Suppressor macrophage treated with lipopolysaccharide for 1 hour (primary cell): ENCODE measurements around the gene WNT11.

Source experiments
- DNase-seq, 3 donors: peaks; one replicate each; pipeline ENCODE4 v3.0.0-alpha.2; 2020 to 2022

The WNT11 gene

DNA sequence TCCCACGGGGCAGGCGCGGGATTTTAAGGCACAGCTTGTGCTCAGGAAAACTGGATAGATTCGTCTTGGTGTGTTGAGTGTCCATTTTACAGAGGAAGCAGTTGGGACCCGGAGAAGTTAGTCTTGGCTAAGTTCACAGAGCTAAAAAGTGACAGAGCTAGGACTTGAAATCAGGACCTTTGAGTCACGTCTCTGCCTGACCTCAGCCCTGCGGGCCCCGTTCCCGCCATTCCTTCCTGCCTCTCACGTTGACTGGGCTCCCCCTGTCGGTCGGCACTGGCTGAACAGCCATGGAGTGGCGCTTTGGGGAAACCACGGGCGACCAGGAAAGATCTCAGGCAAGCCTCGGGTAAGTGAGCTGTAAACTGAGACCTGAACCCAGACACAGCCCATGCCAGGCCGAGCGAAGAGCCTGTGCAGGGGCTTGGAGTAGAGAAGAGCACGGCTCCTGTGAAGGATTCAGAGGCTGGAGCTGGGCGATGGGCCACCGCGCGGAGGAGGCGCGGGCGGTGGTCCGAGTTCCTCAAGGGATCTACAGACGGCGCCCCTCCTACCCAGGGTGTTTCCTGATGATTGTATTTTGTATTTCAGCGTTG lies 54.1 kb downstream of the WNT11 start:
- DNase-seq: peak; percentile 91 to 95 (median 94)

DNA sequence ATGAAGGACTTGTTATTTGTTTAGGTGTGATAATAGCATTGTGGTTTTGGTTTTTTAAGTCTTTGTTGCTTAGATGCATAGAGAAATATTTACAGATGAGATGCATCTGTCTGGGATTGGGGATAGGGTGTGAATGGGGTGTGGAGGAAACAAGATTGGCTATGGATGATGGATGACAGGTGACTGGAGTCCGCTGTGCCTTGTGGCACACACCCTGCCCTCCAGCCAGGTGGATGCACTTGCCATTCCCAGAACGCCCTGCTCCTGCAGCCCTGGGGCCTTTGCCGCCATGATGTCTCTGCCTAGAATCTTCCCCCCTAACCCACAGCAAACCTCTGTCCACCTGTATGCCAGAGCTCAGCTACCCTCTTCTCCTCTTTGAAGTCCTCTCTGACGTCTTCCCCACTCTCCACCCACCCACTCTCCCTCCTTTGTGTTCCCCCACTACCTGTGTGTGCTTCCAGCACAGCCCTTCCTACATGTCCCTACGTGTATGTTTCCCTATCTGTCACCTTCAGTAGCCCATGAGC lies 54.7 kb downstream of the WNT11 start:
- DNase-seq: no peak

DNA sequence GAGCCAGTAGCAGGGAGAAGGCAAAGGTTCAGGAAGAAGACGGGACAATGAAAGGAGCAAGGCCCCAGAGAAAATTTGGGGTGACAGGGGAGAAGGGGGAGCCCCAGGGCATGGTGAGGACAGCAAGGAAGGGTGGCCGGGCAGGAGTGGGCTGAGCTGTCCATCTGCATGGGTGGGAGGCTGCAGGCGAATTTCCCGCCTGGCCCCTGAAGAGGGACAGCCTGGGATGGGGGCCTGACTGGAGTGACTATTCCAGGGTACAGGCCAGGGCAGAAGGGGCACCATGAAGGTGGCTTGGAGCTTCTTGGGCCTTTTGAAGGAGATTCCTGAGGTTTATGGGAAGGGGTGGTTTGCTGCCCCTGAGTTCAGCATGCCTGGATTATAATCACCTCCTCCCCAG lies 56.2 kb downstream of the WNT11 start:
- no peak for DNase-seq

DNA sequence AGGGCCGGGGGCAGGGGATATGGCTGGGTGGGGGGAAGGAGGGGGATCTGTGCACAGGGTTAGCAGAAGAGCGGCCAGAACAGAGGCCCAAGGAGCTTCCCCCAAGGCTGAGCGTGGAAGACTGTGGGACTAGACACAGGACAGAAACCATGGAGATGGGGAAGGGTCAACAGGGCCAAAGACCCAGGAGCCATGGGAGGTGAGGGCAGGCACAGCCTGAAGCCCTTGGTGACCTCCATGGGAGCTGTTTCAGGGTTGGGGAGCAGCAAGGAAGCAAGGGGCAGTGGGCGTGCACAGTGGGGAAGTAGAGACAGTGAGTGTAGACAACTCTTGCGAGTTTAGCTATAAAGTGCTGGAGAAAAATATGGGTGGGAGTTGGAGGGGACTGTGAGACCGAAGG lies 56.6 kb downstream of the WNT11 start:
- DNase-seq: no peak

DNA sequence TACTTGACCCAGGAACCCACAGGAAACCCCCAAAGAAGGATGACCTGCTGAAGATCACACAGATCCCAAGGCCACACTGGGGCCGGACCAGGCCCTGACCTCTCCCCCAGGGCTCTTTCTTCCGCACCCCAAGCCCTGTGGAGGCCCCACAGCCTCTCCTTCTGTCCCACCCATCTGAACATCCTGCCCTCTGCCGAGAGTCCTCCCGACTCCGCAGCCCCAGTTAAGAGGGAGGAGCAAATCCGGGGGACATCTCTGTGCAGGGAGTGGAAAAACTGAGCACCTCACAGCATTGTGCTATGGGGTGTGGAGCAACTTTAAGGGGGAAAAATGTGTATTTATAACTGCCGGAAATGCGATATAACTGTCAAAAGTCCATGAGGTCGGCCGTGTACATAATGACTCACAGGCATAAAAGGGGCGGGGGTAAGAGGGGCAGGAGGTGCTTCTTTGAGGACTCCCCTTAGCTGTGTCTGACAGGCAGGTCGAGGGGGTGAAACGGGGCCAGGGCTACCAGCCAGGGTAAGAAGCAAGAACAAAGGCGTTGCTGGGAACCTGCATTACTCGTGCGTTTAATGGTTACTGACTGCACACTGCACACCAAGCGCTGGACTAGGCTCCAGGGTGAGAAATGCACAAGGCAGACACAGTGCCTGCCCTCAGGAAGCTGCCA lies 57.2 kb downstream of the WNT11 start:
- no peak for DNase-seq

DNA sequence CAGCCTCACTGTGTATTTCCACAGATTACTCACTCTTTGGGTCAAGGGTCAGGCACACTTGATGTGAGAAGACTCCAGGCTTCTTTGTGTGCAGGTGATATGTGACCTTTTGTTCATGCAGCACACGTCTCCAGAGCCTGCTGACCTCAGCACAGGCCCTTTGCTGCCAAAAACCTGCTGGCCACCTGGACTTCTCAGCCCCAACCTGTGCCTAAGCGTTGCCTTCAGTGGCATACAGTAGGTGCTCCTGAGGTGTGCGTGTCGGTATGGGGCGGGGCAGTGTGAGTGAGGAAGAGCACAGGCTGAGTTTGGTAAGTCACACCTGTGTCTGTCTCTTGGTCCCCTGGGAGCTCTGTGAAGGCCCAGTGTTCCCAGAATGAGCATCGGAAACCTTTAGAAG lies 58.1 kb downstream of the WNT11 start:
- no peak for DNase-seq

DNA sequence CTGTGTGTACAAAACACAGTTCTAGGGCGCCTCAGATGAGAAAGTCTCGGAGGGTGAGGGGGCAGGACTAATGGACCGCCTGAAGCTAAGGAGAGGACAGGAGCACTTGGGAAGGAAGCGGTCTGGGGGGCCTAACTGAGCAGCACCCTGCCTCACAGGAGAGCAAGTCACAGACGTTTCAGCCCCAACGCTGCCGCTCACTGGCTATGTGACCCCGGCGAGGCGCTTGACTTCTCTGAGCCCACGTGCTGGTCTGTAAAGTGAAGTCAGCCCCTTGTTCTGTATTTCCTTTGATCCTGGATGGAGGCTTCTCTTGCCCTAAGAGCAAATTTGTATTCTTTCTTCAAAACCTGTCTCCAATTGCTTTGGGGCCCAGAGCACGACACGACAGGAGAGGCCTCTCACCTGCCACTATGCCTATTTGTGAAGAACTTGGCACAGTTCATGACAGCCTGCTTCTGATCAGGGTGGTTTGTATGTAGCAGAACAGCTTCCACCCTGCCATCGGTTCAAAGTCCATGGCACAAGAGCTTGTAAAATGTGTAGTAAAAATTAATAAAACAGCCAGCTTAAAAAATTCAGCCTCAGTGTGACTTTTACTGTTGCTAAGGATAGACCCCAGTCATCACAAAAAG lies 59.1 kb downstream of the WNT11 start:
- no peak for DNase-seq

DNA sequence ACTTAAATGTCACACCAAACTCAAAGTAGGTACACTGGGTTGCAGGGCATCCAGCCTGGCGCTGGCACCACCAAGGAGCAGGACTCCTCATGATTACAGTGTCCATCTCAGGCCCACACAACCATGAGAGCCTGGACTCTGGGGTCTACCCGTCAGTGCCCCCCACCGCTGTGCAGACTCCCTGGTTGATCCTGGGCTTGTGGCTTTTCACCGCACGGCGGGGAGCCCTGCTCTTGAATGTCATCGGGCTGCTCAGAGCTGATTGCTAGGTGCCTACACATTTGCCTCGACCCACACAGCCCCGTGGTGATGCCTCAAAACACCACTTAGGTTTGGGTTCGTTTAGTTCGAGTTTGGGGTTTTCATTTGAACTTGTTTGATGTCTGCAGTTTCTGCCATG lies 63.0 kb downstream of the WNT11 start:
- no peak for DNase-seq

DNA sequence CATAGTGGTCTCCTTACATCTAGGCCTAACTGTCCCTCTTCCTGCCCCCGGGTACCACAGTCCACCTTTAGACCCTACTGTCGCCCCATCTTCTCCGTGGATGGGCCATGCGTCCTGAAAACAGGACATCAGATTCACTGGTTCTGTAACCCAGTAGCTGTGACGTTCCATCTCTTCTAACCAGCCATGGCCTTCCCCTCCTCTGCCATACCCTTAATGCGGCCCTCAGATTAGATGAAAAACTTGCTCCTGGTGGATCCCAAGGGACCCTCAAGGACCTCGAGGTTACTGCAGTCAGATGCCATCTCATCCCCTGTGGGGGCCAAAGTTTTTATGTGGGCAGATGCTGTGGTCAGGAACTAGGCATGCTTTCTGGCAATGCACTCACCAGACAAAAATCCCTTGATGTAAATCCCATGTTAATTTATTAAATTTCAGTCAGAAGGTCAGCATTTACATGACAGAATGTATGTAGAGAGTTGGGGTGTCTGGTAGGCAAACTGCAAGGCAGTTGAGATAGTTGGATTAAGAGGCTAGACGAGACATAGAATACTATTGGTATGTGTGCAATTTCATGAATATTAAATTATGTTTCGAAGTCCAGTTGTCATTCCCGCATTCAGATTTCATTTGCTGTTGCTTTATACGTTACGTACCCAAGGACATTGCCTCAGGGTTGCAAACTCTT lies 64.3 kb downstream of the WNT11 start:
- no peak for DNase-seq

DNA sequence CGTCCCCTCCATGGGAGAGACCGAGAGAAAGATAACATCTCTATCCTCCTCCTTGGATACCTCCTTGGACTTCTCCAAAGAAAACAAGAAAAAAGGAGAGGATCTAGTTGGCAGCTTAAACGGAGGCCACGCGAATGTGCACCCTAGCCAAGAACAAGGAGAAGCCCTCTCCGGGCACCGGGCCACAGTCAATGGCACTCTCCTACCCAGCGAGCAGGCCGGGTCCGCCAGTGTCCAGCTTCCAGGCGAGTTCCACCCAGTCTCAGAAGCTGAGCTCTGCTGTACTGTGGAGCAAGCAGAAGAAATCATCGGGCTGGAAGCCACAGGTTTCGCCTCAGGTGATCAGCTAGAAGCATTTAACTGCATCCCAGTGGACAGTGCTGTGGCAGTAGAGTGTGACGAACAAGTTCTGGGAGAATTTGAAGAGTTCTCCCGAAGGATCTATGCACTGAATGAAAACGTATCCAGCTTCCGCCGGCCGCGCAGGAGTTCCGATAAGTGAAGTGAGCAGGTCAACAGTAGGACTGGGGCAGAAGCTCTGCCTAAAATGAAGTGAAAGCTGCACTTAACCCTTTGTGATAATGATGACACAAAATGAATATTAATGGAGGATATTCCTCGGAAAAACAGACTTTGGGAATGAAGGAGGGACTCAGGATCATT lies 65.3 kb downstream of the WNT11 start:
- DNase-seq: no peak

DNA sequence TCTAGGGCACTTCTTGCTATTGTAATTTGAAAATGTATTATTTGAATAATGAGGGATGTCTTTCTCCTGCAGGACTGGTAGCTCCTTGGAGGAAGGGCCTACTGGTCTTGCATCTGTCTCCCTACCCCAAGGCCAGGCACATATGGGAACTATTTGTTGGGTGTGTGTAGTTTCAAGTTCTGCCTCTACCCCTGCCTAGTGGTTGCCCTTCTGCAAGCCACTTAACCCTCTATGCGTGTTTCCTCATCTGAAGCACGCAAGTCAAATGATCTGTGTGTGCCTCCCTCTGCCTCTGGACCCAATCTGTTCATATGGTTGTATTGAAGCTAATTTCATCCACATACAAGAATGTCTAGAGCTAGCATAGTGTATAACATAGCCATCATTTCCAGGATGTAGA lies 67.0 kb downstream of the WNT11 start:
- DNase-seq: peak in 2 of 3 donors; percentile 22 to 28
